ENCODE measurements around the gene HIBADH.
"Not testable (repeated sequence)": the region's sequence is repeated elsewhere in the genome, so short reads cannot be mapped to it uniquely, and the experiment has no call there.

HIBADH gene

DNA sequence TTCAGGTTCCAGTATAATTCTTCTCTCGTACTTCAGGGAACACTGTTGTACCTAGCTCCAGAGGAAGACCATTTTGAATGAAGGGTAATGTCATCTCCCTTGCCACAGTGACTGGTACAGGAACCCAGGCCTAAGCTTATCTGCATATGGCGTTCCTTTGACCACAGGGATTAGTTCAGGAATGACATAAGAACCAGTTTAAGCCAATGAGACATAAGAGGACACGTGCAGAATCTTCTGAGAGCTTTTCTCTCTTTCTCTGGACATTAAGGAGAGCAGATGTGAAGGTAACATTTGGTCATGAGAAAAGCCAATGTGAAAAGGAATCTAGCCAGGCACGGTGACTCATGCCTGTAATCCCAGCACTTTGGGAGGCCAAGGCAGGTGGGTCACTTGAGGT is 21.8 kb upstream of the HIBADH start:
- Histone ChIP-seq H3K36me3 (ENCODE audit: control insufficient read depth, insufficient read depth, low read length) (no peaks in the 10 kb centered on the region), H3K4me1 (ENCODE audit: control insufficient read depth, insufficient read depth, low read length) (no peaks in the 10 kb centered on the region), H3K9me3 (ENCODE audit: control insufficient read depth, low read length) (no peaks in the 10 kb centered on the region), H3K4me3 (ENCODE audit: insufficient read depth, low read depth, low read length) (no peak overlapping the region), H3K27ac (ENCODE audit: insufficient read depth, low read depth, low read length, poor library complexity, severe bottlenecking) (no peak overlapping the region), H3K27me3 (ENCODE audit: control insufficient read depth, insufficient read depth, low read length, poor library complexity, severe bottlenecking) (no peaks in the 10 kb centered on the region)
- WGBS, 2 experiments: 93 to 95% methylated on average over 4 of the region's 4 CpGs

DNA sequence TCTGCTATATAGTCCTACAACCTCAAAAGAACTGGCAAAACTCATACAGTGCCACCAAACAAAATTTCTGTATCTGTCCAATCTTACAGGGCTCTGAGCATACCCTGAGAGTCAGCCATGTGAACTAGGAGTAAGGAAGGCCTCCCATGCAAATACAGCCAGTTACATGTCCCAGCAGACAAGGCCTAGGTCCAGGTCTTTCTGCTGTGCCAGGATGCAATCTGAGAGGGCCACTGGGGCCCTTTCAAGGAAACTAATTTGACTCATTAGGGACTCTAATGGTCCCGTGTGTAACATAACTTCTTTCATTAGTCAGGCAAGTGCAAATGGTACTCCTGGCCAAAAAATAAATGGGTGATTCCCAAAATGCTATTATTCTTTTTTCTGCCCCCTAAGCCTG is 17.9 kb upstream of the HIBADH start:
- H3K4me3 ChIP-seq (ENCODE audit: insufficient read depth, low read depth, low read length): no peak overlapping the region
- H3K27ac ChIP-seq (ENCODE audit: insufficient read depth, low read depth, low read length, poor library complexity, severe bottlenecking): no peak overlapping the region
- H3K4me1 ChIP-seq (ENCODE audit: control insufficient read depth, insufficient read depth, low read length): no peaks in the 10 kb centered on the region
- no peaks in the 10 kb centered on the region for H3K27me3 ChIP-seq (ENCODE audit: control insufficient read depth, insufficient read depth, low read length, poor library complexity, severe bottlenecking)
- WGBS, 2 experiments: 90 to 94% methylated on average over 1 of the region's 1 CpG
- H3K9me3 ChIP-seq (ENCODE audit: control insufficient read depth, low read length): no peaks in the 10 kb centered on the region
- H3K36me3 ChIP-seq (ENCODE audit: control insufficient read depth, insufficient read depth, low read length): no peaks in the 10 kb centered on the region

DNA sequence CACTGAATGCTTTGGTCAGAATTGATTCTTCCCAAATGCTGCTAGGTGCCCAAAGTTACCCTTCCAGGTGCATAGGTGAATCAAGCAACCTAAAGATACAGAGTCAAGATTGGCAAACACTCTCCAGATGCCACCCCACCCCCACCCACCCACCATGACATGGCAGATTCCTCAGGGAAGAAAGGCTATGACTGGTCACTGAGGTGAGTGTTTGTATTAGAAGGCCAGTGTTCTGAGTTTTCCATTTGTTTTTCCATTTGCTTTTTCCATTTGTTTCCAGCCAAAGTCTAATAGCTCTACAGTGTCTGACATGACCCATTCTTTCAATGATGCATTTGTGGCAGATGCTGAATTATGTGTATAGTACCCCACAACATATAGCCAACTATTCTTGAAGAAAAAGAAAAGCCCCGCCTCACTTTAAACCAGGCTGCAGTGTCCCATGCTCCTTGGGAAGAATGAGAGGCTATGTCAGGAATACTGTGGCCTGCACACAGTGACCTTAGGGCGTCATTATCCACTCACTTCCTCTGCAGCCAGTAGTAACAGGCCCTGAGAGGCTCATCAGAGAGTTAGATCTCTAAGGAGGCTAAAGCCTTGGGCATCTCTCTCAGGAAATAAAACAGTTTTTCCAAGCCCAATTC is 16.1 kb upstream of the HIBADH start:
- WGBS, 2 experiments: 88 to 90% methylated on average over 2 of the region's 2 CpGs
- Histone ChIP-seq H3K27ac (ENCODE audit: insufficient read depth, low read depth, low read length, poor library complexity, severe bottlenecking) (no peak overlapping the region), H3K36me3 (ENCODE audit: control insufficient read depth, insufficient read depth, low read length) (no peaks in the 10 kb centered on the region)

DNA sequence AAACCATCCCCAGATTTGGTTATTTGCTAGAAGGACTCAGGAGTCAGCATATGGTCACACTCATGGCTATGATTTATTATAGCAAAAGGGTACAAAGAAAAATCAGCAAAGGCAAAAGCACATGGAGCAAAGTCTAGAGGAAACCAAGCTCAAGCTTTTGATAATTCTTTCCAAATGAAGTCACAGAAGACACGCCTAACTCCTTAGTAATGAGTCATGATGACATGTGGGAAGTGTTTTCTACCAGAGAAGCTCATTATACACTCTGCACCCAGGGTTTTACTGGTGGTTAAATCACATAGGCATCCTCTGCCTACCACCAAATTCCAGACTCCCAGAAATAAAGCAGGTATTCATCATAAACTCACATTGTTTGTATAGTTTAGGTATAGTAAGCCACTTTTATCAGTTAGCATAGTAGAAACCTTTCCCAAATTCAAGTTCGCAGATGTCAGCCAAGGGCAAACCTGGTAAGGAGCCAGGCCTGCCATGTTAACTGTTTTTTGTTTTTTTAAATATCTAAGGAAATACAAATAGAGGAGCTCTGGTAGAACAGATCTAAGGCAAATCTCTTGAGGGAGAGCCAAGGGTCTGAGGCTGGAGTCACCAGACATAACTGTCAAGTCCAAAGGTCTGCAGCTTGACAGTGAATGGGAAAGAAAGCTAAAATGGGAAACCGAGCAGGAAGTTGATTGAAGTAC is 15.4 kb upstream of the HIBADH start:
- Histone ChIP-seq H3K4me3 (ENCODE audit: insufficient read depth, low read depth, low read length) (no peak overlapping the region), H3K9me3 (ENCODE audit: control insufficient read depth, low read length) (no peaks in the 10 kb centered on the region), H3K4me1 (ENCODE audit: control insufficient read depth, insufficient read depth, low read length) (no peaks in the 10 kb centered on the region), H3K27me3 (ENCODE audit: control insufficient read depth, insufficient read depth, low read length, poor library complexity, severe bottlenecking) (no peaks in the 10 kb centered on the region), H3K36me3 (ENCODE audit: control insufficient read depth, insufficient read depth, low read length) (no peaks in the 10 kb centered on the region), H3K27ac (ENCODE audit: insufficient read depth, low read depth, low read length, poor library complexity, severe bottlenecking) (no peak overlapping the region)
- 91 to 94% methylated on average over 2 to 3 of the region's 3 CpGs for WGBS, 2 experiments

More for the DNA sequence above, 16.1 kb upstream of the HIBADH start:
- H3K9me3 ChIP-seq (ENCODE audit: control insufficient read depth, low read length): no peaks in the 10 kb centered on the region
- no peaks in the 10 kb centered on the region for H3K4me1 ChIP-seq (ENCODE audit: control insufficient read depth, insufficient read depth, low read length)
- H3K27me3 ChIP-seq (ENCODE audit: control insufficient read depth, insufficient read depth, low read length, poor library complexity, severe bottlenecking): no peaks in the 10 kb centered on the region
- no peak overlapping the region for H3K4me3 ChIP-seq (ENCODE audit: insufficient read depth, low read depth, low read length)

DNA sequence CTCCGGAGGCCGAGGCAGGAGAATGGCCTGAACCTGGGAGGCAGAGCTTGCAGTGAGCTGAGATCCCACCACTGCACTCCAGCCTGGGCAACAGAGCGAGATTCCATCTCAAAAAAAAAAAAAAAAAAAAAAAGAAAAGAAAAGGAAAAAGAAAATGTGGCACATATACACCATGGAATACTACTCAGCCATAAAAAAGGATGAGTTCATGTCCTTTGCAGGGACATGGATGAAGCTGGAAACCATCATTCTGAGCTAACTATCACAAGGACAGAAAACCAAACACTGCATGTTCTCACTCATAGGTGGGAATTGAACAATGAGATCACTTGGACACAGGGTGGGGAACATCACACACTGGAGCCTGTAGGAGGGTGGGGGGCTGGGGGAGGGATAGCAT is 11.4 kb upstream of the HIBADH start:
- not testable (repeated sequence) for H3K27me3 ChIP-seq (ENCODE audit: control insufficient read depth, insufficient read depth, low read length, poor library complexity, severe bottlenecking); H3K4me3 ChIP-seq (ENCODE audit: insufficient read depth, low read depth, low read length); H3K9me3 ChIP-seq (ENCODE audit: control insufficient read depth, low read length); H3K36me3 ChIP-seq (ENCODE audit: control insufficient read depth, insufficient read depth, low read length); H3K4me1 ChIP-seq (ENCODE audit: control insufficient read depth, insufficient read depth, low read length); H3K27ac ChIP-seq (ENCODE audit: insufficient read depth, low read depth, low read length, poor library complexity, severe bottlenecking)
- 91 to 100% methylated on average over 2 of the region's 3 CpGs for WGBS, 2 experiments

GRCh38 chr7:27671675-27672074 is 9.0 kb upstream of the HIBADH start:
- no peaks in the 10 kb centered on the region for H3K27me3 ChIP-seq (ENCODE audit: control insufficient read depth, insufficient read depth, low read length, poor library complexity, severe bottlenecking)
- H3K4me3 ChIP-seq (ENCODE audit: insufficient read depth, low read depth, low read length): no peak overlapping the region
- H3K36me3 ChIP-seq (ENCODE audit: control insufficient read depth, insufficient read depth, low read length): no peaks in the 10 kb centered on the region
- no peaks in the 10 kb centered on the region for H3K9me3 ChIP-seq (ENCODE audit: control insufficient read depth, low read length)
- H3K27ac ChIP-seq (ENCODE audit: insufficient read depth, low read depth, low read length, poor library complexity, severe bottlenecking): no peak overlapping the region
- no peaks in the 10 kb centered on the region for H3K4me1 ChIP-seq (ENCODE audit: control insufficient read depth, insufficient read depth, low read length)
- WGBS, 2 experiments: 87 to 93% methylated on average over 3 of the region's 3 CpGs

DNA sequence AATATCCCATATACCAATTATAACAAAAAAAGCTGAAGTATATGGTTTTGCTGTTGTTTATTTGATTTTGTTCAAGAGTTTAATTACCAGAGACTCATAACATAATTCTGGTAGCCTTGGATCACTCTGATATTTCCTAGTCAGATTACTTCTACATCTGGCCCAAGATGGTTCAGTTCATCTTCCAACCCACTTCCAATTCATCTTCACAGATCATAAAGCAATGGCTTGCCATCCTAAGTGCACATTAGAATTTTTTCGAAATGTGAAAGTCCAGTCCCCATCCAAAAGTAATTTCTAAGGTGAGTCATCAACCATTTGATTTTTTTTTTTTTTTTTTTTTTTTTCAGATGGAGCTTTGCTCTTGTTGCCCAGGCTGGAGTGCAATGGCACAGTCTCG is 8.0 kb upstream of the HIBADH start:
- H3K27ac ChIP-seq (ENCODE audit: insufficient read depth, low read depth, low read length, poor library complexity, severe bottlenecking): no peak overlapping the region
- H3K27me3 ChIP-seq (ENCODE audit: control insufficient read depth, insufficient read depth, low read length, poor library complexity, severe bottlenecking): no peaks in the 10 kb centered on the region
- no peaks in the 10 kb centered on the region for H3K36me3 ChIP-seq (ENCODE audit: control insufficient read depth, insufficient read depth, low read length)
- no peak overlapping the region for H3K4me3 ChIP-seq (ENCODE audit: insufficient read depth, low read depth, low read length)
- no peaks in the 10 kb centered on the region for H3K9me3 ChIP-seq (ENCODE audit: control insufficient read depth, low read length)
- no peaks in the 10 kb centered on the region for H3K4me1 ChIP-seq (ENCODE audit: control insufficient read depth, insufficient read depth, low read length)
- WGBS, 2 experiments: 67 to 75% methylated on average over 2 of the region's 2 CpGs

GRCh38 chr7:27670177-27670576 is 7.5 kb upstream of the HIBADH start:
- H3K27ac ChIP-seq (ENCODE audit: insufficient read depth, low read depth, low read length, poor library complexity, severe bottlenecking): no peak overlapping the region
- no peak overlapping the region for H3K4me3 ChIP-seq (ENCODE audit: insufficient read depth, low read depth, low read length)
- no peaks in the 10 kb centered on the region for H3K9me3 ChIP-seq (ENCODE audit: control insufficient read depth, low read length)
- no peaks in the 10 kb centered on the region for H3K4me1 ChIP-seq (ENCODE audit: control insufficient read depth, insufficient read depth, low read length)
- no peaks in the 10 kb centered on the region for H3K36me3 ChIP-seq (ENCODE audit: control insufficient read depth, insufficient read depth, low read length)
- no peaks in the 10 kb centered on the region for H3K27me3 ChIP-seq (ENCODE audit: control insufficient read depth, insufficient read depth, low read length, poor library complexity, severe bottlenecking)
- WGBS, 2 experiments: 94 to 96% methylated on average over 2 of the region's 2 CpGs

DNA sequence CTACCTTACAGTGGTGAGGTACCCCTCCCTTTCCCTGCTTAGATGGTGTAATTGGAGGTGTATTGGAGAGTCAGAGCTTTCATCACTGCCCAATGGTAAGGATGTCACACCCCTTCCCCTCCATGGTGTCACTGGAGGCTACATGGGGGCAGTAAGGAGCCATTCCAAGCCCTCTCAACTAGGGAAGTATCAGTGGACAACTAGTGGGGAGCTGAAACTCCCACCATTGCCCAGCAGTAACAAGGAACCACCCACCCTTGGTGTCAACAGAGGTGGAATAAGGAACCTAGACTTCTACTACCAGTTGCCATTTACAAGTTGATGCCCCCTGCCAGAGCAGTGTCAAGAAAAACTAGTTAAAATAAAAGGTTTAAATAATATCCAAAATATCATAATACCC is 2.8 kb upstream of the HIBADH start:
- H3K4me3 ChIP-seq (ENCODE audit: insufficient read depth, low read depth, low read length): no peak overlapping the region
- H3K27me3 ChIP-seq (ENCODE audit: control insufficient read depth, insufficient read depth, low read length, poor library complexity, severe bottlenecking): no peaks in the 10 kb centered on the region
- H3K4me1 ChIP-seq (ENCODE audit: control insufficient read depth, insufficient read depth, low read length): no peaks in the 10 kb centered on the region
- H3K9me3 ChIP-seq (ENCODE audit: control insufficient read depth, low read length): no peaks in the 10 kb centered on the region
- no peak overlapping the region for H3K27ac ChIP-seq (ENCODE audit: insufficient read depth, low read depth, low read length, poor library complexity, severe bottlenecking)
- H3K36me3 ChIP-seq (ENCODE audit: control insufficient read depth, insufficient read depth, low read length): no peaks in the 10 kb centered on the region

DNA sequence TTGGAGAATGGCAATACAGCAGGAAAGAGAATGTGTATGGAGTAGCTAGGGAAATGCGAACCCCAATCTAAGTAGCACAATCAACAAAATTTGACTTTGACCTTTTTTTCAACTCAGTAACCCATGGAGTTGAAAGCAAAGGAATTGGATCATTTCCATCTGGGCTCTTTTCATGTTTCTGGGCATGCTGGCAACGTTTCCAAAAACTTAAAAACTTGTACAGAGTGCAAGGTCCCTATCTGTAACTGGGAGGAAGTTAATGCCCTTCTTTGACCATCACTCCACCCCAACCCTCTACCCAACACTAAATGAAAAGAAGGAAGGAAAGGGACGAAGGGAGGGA is 1.3 kb upstream of the HIBADH start:
- H3K4me1 ChIP-seq (ENCODE audit: control insufficient read depth, insufficient read depth, low read length): no peaks in the 10 kb centered on the region
- H3K9me3 ChIP-seq (ENCODE audit: control insufficient read depth, low read length): no peaks in the 10 kb centered on the region
- no peak overlapping the region for H3K27ac ChIP-seq (ENCODE audit: insufficient read depth, low read depth, low read length, poor library complexity, severe bottlenecking)
- 83 to 93% methylated on average over 2 of the region's 3 CpGs for WGBS, 2 experiments
- H3K27me3 ChIP-seq (ENCODE audit: control insufficient read depth, insufficient read depth, low read length, poor library complexity, severe bottlenecking): no peaks in the 10 kb centered on the region
- no peaks in the 10 kb centered on the region for H3K36me3 ChIP-seq (ENCODE audit: control insufficient read depth, insufficient read depth, low read length)
- H3K4me3 ChIP-seq (ENCODE audit: insufficient read depth, low read depth, low read length): no peak overlapping the region
